Testis (tissue), 2 donors: ENCODE data around the gene GALNT9.

Experiments used
- CTCF ChIP-seq, 3 experiments: fragments of 450-650 bp in 2 of 3; fragments of 200-600 bp in 1 of 3; sonication (generic) in 1 of 3; IDR thresholded peaks; one replicate each; pipeline ENCODE4 v1.5.1; 2016 to 2019; ENCODE audit warnings: antibody characterized with exemption in 3 of 3, mild to moderate bottlenecking in 2 of 3, moderate library complexity in 1 of 3
- POLR2A ChIP-seq: fragments of 450-650 bp; IDR thresholded peaks from one replicate; pipeline ENCODE4 v1.6.1; 2017; ENCODE audit warnings: antibody characterized with exemption, mild to moderate bottlenecking, moderate library complexity

GRCh38 chr12:132182711-132183365, 146.6 kb downstream of the GALNT9 start:
- no peak for TF ChIP-seq CTCF (IDR thresholded peaks at IDR 0.05)
- TF ChIP-seq POLR2A: no peak
